SIG-M5 (cell line): ENCODE measurements around the gene NAA60.
"Not testable (repeated sequence)": the region's sequence is repeated elsewhere in the genome, so short reads cannot be mapped to it uniquely, and the experiment has no call there.

Experiments used
- DNase-seq: peaks from one replicate; lab custom pipeline; 2025; lab: John Stamatoyannopoulos, UW

NAA60 gene

GRCh38 chr16:3511286-3512180, 68.1 kb downstream of the NAA60 start:
- no peak for DNase-seq

GRCh38 chr16:3513892-3514583, 70.6 kb downstream of the NAA60 start:
- no peak for DNase-seq

GRCh38 chr16:3514621-3515020, 71.1 kb downstream of the NAA60 start:
- DNase-seq: no peak

DNA sequence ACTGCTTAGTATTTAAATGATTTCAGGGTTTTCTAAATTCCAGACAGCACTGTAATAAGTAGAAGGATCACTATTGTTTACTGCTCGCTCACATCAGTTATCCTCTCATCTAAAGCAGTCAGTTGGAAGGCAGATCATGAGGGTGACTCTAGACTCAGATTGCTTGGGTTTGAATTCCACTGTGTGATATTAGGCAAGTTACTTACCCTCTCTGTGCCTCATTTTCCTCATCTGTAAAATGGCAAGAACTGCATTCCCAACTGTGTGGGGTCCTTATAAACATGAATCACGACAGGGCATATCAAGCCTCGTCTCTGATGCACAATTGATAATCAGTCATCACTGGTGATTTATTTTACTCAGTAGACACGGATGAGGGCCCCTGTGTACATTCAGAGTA, 72.4 kb downstream of the NAA60 start:
- no peak for DNase-seq

GRCh38 chr16:3518292-3518985, 75.0 kb downstream of the NAA60 start:
- no peak for DNase-seq

GRCh38 chr16:3518986-3519348, 75.5 kb downstream of the NAA60 start:
- no peak for DNase-seq

DNA sequence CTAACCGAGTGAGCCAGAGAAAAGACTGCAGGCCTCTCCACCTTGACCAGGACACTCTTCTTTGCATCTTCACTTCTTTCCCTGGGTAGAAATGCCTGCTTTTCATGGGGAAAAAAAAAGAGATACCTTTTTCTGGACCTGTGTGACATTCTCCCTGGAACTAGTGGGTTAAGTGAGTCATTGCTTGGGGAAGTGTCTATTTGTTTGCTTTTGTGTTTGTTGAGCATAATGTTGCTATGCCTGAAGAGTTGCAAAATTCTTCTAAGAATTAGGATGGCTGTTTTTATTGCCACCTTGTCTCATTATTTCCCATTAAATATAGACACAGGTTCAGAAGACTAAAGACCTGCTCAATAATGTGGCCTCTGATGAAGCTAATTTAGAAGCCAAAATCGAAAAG, 76.1 kb downstream of the NAA60 start:
- DNase-seq: no peak

DNA sequence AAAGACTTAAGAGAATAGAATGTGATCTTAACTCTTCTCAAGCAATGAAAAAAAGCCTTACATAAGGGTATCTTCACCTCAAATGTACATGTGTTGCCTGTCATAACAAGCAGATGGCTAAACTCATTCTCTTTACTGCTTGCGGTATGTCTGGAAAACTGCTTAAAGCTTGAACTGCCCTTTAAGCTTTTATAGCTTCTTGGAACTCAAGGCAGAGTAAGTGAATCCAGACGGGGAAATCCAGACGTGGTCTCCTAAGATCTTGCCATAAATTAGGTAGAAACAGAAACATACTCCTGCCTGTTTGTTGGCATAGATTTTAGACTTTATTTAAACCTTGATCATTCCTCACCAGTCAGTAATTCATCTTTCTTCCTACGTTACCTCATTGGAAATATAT, 76.9 kb downstream of the NAA60 start:
- no peak for DNase-seq

GRCh38 chr16:3520841-3521240, 77.4 kb downstream of the NAA60 start:
- DNase-seq: no peak

DNA sequence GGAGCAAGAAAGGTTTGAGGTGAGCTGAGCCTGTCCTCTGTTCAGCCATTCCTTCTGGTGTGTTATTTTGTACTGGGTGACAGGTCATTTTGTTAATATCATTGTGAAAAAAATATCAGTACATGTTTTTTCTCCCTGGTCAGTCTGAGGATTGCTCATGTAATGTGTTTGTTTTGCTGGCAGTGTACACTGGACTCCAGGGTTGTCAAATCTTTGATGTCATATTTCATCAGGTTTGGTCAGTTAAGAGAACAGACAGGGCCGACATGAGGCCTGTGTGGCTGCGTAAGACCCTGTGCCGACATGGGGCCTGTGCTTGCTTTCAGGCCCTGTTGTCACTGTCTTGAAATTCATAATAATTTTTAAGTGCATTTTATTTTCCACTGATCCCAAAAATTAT, 79.8 kb downstream of the NAA60 start:
- no peak for DNase-seq

- no peak for DNase-seq
Measured at GRCh38 chr16:3525951-3526350, 82.5 kb downstream of the NAA60 start.

GRCh38 chr16:3527216-3527829, 83.8 kb downstream of the NAA60 start:
- not testable (repeated sequence) for DNase-seq

DNA sequence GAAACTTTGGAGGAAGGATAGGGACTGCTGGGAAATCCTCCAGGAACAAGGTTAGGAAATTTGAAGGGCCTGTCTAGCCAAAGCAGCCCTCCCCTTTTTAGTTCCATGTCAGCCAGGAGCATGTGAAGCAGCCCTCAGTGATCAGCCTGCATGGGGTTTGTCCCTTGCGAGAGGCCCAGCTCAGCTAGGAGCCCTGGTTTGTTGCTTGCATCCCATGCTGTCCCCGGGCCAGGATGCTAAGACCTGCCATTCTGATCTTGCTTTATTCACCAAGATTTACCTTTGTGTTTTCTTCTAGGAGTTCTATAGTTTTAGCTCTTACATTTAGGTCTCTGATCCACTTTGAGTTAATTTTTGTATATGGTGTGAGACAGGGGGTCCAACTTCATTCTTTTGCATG, 84.9 kb downstream of the NAA60 start:
- no peak for DNase-seq

DNA sequence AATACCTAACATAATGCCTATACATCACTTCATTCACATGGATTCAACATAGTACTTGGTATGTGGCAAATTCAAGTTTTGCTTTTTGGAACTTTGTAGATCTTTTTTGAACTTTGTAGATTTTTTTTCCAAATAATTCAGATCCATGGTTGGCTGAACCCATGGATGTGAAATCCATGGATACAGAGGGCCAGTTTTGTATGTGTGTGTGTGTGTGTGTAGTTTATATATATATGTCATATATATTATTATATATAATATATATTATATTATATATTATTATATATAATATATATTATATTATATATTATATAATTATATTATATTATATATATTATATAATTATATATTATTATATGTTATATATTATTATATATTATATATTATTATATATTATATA, 85.7 kb downstream of the NAA60 start:
- DNase-seq: no peak

- DNase-seq: no peak
Measured at GRCh38 chr16:3530371-3530914, 87.0 kb downstream of the NAA60 start.

DNA sequence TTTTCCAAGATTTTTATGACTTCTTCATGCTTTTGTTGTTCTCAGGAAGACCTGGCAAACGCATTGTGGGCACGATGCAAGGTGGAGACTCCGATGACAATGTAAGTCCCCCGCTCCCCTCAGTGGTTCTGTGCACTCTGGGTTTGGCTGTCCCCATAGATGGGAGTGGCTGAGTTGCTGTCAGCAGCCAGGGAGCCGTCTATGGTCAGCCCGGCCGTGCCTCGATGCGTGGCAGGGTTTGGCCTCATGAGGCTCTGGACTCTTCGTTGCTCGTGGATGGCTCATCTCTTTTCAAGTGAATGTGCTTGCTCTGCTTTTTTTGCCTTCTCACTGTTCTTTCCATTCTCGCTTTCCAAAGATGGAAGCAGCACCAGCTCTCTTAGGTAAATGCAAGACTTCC, 89.3 kb downstream of the NAA60 start:
- DNase-seq: no peak

- DNase-seq: no peak
Measured at GRCh38 chr16:3534126-3534525, 90.6 kb downstream of the NAA60 start.

DNA sequence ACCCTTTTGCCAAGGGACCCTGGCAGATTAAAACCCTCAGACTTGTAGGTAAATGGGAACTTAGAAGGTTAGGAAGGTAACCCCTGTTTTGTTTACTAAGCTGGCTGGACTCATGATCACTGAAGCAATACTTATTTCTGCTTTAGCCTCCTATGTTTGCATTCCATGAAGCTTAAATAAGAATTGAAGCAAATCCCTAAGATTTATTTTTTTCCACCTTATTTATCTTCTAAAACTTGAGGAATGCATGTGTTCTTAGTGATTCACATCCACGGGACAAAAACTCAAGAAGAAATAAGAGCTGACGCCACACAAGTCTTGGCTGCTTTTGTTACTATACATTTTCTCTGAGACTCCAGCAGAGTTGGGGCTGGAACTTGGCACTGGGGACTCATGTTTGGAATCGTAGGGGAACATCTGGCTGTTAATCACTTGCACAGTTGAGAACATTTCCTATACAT, 92.8 kb downstream of the NAA60 start:
- DNase-seq: no peak
